Thoracic aorta (tissue), 2 donors: Measurements from ENCODE around the gene F12. TPM values are rescaled to one million over a fixed set of nuclear protein-coding genes. Genes with fewer than 3 reads are reported as not detected.

Source experiments
- ATAC-seq: fragments of 150-250 bp; one replicate; pipeline ENCODE4 v1.8.0; 2017; ENCODE audit warnings: low read depth; ENCODE audit not compliant: insufficient number of reproducible peaks, low FRiP score
- DNase-seq: peaks from one replicate; pipeline ENCODE4 v3.0.0-alpha.2; 2020; ENCODE audit warnings: low spot score
- H3K27ac ChIP-seq, 2 donors: fragments of 200-600 bp; sonication (generic); 1 replicate in 1 of 2; 2 replicates in 1 of 2; pipeline ENCODE4 v1.5.1; 2016; ENCODE audit warnings: mild to moderate bottlenecking in 2 of 2, moderate library complexity in 2 of 2
- H3K27me3 ChIP-seq: fragments of 200-600 bp; sonication (generic); replicated peaks from 2 replicates; pipeline ENCODE4 v1.6.0; 2016; ENCODE audit warnings: mild to moderate bottlenecking; ENCODE audit not compliant: insufficient read depth
- H3K36me3 ChIP-seq: fragments of 200-600 bp; sonication (generic); one replicate; pipeline ENCODE4 v1.5.1; 2016
- H3K4me1 ChIP-seq, 2 donors: fragments of 200-600 bp; sonication (generic); 1 replicate in 1 of 2; 2 replicates in 1 of 2; pipeline versions ENCODE4 v1.5.1 to v1.6.0; 2016; ENCODE audit warnings: low read depth in 2 of 2, mild to moderate bottlenecking in 1 of 2; ENCODE audit not compliant: control insufficient read depth in 1 of 2
- H3K4me3 ChIP-seq: fragments of 200-600 bp; sonication (generic); 2 replicates; pipeline ENCODE4 v1.5.1; 2016; ENCODE audit warnings: mild to moderate bottlenecking
- H3K9me3 ChIP-seq: fragments of 200-600 bp; sonication (generic); 2 replicates; pipeline ENCODE4 v1.5.1; 2016
- total RNA-seq, 2 donors: library from RNA; depleted of rRNA; stranded (reverse); fragments of >200 nt; gene quantifications; one replicate each; pipeline versions ENCODE4 v1.1.0 to v1.2.3, GENCODE V29; 2016
- TF ChIP-seq, protein P1 (sequence below): fragments of 200-600 bp; sonication (generic); IDR thresholded peaks from one replicate; pipeline ENCODE4 v1.5.1; 2019; ENCODE audit warnings: antibody characterized with exemption

The F12 gene
- total RNA-seq, 2 donors from 2014 or later, result not detected

DNA sequence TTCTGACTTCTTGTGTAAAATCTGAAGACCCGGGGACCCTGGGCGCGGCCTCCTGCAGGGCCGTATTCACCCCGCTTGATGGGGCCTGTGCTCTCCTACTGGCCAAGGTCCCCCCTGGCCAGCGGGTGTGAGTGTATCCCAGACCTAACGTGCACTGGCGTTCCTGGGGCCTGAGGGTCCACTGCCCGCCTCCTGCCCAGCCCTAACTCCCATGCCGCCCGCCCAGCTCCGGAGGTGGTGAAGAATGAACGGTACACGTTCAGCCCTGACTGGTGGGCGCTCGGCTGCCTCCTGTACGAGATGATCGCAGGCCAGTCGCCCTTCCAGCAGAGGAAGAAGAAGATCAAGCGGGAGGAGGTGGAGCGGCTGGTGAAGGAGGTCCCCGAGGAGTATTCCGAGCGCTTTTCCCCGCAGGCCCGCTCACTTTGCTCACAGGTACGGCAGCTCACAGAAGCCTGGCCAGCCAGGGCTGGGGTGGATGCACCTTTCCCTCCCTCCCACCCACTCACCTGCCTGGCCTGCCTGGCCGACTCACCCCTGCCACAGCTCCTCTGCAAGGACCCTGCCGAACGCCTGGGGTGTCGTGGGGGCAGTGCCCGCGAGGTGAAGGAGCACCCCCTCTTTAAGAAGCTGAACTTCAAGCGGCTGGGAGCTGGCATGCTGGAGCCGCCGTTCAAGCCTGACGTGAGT lies 26.6 kb upstream of the F12 start:
- H3K36me3 ChIP-seq, result peaks cover 58% of the 10 kb centered on the region
- peaks cover 0 to 16% of the 10 kb centered on the region in 2 donors for H3K4me1 ChIP-seq
- DNase-seq (no peak), ATAC-seq (no peak)
- H3K27me3 ChIP-seq, result no peaks in the 10 kb centered on the region
- H3K27ac ChIP-seq, result no peak overlapping the region
- TF ChIP-seq, protein P1, sequence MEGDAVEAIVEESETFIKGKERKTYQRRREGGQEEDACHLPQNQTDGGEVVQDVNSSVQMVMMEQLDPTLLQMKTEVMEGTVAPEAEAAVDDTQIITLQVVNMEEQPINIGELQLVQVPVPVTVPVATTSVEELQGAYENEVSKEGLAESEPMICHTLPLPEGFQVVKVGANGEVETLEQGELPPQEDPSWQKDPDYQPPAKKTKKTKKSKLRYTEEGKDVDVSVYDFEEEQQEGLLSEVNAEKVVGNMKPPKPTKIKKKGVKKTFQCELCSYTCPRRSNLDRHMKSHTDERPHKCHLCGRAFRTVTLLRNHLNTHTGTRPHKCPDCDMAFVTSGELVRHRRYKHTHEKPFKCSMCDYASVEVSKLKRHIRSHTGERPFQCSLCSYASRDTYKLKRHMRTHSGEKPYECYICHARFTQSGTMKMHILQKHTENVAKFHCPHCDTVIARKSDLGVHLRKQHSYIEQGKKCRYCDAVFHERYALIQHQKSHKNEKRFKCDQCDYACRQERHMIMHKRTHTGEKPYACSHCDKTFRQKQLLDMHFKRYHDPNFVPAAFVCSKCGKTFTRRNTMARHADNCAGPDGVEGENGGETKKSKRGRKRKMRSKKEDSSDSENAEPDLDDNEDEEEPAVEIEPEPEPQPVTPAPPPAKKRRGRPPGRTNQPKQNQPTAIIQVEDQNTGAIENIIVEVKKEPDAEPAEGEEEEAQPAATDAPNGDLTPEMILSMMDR, result no peak
- H3K9me3 ChIP-seq, result no peaks in the 10 kb centered on the region
- no peak overlapping the region for H3K4me3 ChIP-seq

DNA sequence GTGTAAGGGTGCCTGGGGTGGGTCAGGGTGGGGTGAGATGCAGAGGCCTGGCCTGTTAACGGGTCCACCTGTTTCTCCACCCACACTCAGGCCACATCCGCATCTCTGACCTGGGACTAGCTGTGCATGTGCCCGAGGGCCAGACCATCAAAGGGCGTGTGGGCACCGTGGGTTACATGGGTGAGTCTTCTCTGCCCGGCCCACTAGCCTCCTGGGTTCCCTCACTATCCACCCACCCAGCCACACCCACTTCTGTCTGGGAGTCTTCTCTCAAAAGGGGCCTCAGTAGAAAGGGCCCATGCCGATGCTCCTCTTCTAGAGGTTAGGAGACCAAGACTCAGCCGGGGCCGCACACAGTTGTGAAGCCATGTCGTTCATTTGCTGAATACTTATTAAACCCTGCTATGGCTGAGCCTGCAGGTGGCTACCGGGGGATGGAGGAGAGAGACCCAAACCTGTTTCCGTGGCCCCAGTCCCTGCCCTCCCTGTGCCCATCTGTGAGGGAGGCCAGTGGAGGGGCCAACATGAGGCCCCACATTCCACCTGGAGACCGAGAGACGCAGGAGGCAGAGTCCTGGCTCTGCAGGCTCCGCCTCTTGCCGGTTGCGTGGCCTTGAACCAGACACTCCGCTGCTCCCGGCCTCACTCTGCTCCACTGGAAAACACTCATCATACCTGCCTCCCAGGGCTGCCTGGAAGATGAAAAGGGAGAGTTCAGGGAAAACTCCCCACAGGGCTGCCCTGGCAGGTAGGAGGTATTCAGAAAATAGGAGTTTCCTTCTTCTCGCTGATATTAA lies 25.8 kb upstream of the F12 start:
- Histone ChIP-seq H3K4me1 (peaks cover 0 to 16% of the 10 kb centered on the region in 2 donors), H3K27ac (no peak overlapping the region), H3K36me3 (peaks cover 55% of the 10 kb centered on the region), H3K9me3 (no peaks in the 10 kb centered on the region), H3K27me3 (no peaks in the 10 kb centered on the region), H3K4me3 (no peak overlapping the region)
- ATAC-seq, result no peak
- DNase-seq, result no peak
- TF ChIP-seq, protein P1, result no peak

- DNase-seq (no peak), ATAC-seq (no peak)
- Histone ChIP-seq H3K4me1 (peaks cover 0 to 16% of the 10 kb centered on the region in 2 donors), H3K27ac (no peak overlapping the region), H3K9me3 (no peaks in the 10 kb centered on the region), H3K27me3 (no peaks in the 10 kb centered on the region), H3K4me3 (no peak overlapping the region), H3K36me3 (peaks cover 55% of the 10 kb centered on the region)
- TF ChIP-seq, protein P1, result no peak
Measured at GRCh38 chr5:177434437-177434836, 25.1 kb upstream of the F12 start.

DNA sequence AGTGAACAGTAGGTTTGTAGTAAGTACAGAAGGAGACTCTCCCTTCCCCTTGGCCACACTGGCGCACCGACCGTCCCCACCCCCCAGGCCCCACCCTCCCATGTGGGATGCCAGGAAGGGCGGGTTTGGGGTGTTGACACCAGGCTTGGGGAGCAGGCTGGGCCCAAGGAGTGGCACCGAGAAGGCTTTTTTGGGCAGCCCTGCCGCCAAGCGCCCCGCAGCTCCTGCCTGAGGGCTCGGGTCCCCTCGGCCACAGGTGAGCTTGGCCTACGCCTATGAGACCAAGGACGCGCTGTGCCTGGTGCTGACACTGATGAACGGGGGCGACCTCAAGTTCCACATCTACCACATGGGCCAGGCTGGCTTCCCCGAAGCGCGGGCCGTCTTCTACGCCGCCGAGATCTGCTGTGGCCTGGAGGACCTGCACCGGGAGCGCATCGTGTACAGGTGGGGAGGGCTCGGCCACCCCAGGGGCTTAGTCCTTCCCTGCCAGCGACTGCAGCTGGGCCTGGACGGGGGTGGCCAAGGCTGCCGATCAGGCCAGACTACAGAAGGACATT lies 24.4 kb upstream of the F12 start:
- Histone ChIP-seq H3K27ac (no peak overlapping the region), H3K36me3 (peaks cover 54% of the 10 kb centered on the region), H3K4me3 (no peak overlapping the region), H3K4me1 (peaks cover 0 to 21% of the 10 kb centered on the region in 2 donors), H3K9me3 (no peaks in the 10 kb centered on the region), H3K27me3 (no peaks in the 10 kb centered on the region)
- ATAC-seq (no peak), DNase-seq (no peak)
- TF ChIP-seq, protein P1, result no peak
